Activated T-cell treated with anti-CD3 and anti-CD28 coated beads for 4 hours (primary cell): Measurements from ENCODE around the gene RARA.
"Not testable (repeated sequence)": the region's sequence is repeated elsewhere in the genome, so short reads cannot be mapped to it uniquely, and the experiment has no call there.

Experiments used
- DNase-seq: peaks from one replicate; pipeline ENCODE4 v3.0.0-alpha.2; 2020

The RARA gene

DNA sequence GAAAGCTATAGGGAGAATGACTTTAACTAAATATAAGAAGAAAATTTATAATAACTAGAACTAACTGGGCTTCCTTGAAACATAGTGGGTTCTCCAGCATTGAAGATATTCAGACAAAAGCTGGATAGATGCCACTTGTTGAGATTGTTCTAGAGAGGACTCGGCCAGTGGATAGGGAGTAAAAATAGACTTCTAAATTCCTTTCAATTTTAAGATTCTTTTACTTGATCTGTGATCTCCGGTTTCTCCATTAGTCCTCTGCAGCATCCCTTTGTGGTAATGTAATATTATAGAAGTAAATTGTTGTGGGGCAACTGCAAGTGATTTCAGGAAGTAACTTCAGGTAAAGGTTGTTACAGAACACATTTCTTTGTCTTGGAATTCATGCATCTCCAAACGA lies 10.3 kb upstream of the RARA start:
- no peak for DNase-seq

DNA sequence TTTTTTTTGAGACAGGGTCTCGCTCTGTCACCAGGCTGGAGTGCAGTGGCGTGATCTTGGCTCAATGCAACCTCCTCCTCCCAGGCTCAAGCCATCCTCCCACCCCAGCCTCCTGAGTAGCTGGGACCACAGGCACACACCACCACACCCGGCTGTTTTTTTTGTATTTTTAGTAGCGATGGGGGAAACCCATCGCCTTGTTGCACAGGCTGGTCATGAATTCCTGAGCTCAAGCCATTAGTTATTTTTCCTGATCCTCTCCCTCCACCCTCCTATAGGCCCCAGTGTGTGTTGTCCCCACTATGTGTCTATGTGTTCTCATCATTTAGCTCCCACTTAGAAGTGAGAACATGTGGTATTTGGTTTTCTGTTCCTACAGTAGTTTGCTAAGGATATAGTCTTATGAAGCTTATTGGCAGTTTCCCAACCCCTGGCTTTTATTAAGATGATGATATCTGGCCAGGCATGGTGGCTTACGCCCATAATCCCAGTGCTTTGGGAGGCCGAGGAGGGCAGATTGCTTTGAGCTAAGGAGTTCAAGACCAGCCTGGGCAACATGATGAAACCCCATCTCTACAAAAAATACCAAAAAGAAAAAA lies 9.7 kb upstream of the RARA start:
- not testable (repeated sequence) for DNase-seq

- no peak for DNase-seq
These were observed 7.7 kb upstream of the RARA start for GRCh38 chr17:40301315-40301714.

GRCh38 chr17:40303009-40303657 lies 5.8 kb upstream of the RARA start:
- peak; percentile 60 for DNase-seq

DNA sequence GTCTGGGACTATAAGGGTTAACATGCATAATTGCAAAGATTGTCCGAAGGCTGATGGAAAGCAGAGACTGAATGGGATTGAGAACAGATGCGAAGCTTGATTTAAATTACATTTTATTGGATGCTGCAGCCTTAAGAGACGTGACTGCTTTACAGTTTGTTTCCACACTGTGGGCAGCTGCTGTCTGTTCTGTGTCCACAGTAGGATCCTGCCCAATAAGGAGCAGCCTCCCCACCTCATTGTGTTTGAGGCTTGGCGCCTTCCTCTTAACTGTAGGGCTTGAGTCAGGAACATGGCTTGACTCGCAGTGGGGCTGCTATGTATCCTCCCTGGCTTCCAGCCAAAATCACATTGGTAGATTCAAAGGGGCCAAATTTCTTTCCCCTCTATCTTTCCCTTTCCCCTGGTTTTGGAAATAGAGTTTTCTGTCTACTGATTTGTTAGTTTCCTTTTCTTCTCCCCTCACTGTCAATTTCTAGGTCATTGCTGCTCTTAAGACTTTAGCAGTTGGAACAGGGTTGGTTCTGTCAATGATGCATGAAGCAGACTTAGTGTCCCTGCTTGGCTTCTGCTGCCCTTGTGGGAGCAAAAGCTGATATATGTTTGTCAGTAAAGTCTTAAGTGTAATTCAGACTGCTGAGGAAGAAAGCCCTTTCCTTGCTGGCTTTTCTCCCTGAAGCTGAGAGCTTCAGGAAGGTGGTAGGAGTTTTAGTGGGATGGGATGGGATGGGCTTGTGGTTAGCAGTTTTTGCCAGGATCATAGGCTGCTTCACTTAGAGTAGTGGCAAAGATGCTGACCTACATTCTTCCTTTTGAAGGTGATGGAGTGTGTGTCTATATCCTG lies 5.0 kb upstream of the RARA start:
- DNase-seq: no peak

DNA sequence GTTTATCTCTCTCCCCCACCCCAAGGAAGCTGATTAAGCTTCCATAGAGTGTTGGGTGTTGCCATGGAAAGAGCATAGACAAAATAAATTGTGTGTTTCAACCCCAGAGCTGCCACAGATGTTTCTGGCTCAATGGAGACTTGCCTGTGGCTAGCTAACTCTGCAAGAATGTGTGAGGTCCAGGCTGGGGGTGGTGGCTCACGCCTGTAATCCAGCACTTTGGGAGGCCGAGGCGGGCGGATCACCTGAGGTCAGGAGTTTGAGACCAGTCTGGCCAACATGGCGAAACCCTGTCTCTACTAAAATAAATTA lies 4.5 kb upstream of the RARA start:
- DNase-seq: not testable (repeated sequence)

- DNase-seq: not testable (repeated sequence)
These were observed 4.1 kb upstream of the RARA start for GRCh38 chr17:40304866-40305265.

GRCh38 chr17:40306395-40306794 lies 2.6 kb upstream of the RARA start:
- DNase-seq: no peak

DNA sequence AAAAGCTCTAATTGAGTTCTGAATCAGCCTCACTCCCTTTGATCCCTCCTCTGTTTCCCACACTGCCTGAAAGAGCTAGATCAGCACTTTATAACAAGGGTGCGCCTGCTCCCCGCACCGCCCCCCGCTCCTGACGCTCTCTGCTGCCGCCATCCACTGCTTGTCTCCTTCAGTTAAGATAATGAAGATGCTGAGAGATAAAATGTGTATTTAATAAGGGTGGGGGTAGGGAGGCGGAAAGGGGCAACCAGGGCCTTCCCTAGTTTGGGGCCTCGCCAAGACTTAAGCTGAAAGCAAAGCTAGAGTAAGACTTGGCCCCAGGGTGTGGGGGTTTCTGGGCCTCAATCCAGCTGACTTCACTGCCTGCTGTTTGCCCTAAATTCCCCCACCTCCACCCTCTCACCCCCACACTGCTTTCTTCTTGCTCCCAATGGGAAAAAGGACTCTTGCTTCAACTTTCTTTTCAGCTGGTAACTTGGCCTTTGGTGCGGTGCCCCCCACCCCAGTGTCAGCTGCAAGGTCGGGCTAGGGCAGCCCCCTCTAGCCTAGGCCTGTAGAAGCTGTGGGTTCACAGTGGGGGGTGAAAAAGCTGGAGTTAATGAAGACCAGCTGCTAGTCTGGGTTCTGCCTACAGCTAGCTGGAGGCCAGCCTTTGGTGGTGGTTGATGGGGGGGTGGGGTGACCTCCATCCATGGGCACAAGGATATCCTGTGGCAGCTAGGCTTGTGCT lies 1.8 kb upstream of the RARA start:
- no peak for DNase-seq

- no peak for DNase-seq
These were observed 1.2 kb upstream of the RARA start for GRCh38 chr17:40307740-40308239.

DNA sequence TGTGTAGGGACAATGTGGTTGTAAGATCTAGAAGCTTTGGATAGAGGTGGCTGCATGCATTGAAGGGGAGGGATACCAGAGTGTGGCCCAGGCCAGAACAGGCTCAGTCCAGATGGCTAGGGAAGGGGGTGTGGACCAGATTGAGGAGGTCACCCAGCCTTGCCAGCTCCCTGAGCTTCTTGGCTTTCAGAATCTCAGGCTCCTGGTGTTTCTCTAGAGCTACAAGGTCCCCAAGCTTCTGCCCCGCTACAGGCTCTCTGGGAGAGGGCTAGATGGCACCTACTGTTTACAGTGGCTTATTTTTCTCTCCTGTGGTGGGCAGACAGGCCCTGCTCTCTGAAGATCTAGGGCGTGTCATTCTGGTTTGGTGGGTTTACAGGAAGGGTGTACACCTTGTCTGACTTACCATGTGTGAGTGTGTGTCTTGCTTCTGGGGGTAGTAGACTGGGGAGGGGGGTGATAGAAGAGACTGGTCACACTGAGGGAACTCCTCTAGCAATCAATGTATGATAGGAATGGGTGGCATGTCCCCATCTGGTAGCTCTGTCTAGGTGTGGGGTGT lies 1.1 kb downstream of the RARA start:
- DNase-seq: no peak

DNA sequence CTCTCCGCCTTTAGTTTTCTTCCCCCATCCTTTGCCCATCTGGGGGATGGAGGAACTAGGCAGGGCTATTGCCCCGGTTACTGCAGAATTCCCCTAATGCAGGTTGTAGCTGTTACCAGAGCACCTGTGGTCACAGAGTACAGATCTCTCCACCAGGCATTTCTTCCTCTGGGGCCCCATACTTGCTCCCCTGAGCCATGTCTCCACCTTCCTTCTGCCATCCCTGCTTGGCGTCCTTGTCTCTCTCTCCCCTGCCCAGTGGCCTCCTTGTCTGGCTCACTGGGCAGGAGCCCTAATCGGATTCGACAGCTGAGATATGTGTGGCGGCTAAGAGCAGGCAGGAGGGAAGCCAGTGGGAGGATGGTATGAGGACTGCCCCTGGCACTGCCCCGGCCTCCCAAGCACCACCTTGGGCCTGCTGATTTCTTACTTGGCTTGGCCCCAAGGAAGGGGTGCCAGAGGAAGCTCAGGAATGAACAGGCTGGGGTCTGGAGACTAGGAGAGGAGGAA lies 2.0 kb downstream of the RARA start:
- DNase-seq: no peak

DNA sequence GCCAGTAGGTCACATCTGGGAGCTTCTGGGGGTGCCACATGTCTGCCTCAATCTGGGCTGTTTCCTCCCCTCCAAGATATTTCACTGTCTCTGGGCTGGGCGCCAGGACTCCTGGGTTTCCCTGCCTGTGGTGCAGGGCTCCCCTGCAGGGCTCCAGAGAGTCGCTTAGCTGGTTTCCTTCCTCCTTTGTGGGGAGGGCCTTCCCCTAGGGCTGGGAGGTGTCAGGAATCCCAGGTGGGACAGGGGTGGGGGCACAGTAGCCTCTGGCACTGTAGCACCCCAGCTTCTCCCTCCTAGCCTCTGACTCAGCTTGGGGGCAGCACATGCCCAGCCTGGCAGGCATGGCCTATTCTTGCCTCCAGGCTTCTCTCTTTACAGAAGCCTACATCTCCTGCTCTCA lies 2.6 kb downstream of the RARA start:
- DNase-seq: no peak

- DNase-seq: no peak
These were observed 3.3 kb downstream of the RARA start for GRCh38 chr17:40312131-40312731.

- DNase-seq: no peak
These were observed 4.1 kb downstream of the RARA start for GRCh38 chr17:40312893-40313667.

- DNase-seq: no peak
These were observed 4.9 kb downstream of the RARA start for GRCh38 chr17:40313668-40314583.

DNA sequence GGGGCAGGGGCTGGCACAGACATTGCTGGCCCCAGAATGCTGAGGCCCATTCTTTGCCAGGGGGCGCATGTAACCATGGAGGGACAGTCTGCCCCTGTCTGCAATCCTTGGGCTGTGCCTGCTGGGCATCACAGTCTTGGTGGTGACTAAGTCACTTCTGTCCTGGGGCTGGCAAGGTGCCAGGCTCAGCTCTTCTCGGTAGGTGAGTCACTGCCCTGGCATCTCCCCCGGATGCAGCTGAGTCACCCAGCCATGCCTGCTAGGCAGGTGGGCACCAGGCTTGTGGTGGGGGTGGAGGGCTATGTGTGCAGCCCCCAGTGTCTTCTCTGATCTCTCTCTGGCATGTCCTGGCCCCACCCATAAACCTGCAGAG lies 5.6 kb downstream of the RARA start:
- peak; percentile 84 for DNase-seq

DNA sequence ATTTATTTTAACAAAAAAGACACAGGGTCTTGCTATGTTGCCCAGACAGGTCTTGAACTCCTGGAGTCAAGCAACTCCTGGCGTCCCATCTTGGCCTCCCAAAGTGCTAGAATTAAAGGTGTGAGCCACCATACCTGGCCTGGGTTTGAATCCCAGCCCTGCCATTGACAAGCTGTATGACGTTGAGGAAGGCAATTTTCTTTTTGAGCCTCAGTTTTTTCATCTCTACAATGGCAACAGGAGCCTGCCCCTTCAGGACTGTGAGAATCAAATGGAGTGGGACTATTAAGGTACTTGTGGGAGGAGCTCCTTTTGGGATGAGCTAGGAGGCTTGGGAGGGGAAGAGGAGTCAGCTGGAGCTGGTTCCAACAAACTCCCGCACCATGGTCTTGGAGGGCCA lies 6.2 kb downstream of the RARA start:
- DNase-seq: no peak

- DNase-seq: no peak
These were observed 6.9 kb downstream of the RARA start for GRCh38 chr17:40315678-40316570.
